Ectodermal cell (in vitro differentiated cells): Measurements from ENCODE around the gene ZNF750.

ENCODE experiments used
- H3K27ac ChIP-seq: 2 replicates; pipeline ENCODE4 v1.7.0; 2013; ENCODE audit warnings: mild to moderate bottlenecking, low read depth, low read length; ENCODE audit not compliant: insufficient read depth, poor library complexity, severe bottlenecking
- H3K27me3 ChIP-seq: 2 replicates; pipeline ENCODE4 v1.7.0; 2013; ENCODE audit warnings: mild to moderate bottlenecking, low read length; ENCODE audit not compliant: insufficient read depth, control insufficient read depth, poor library complexity, severe bottlenecking
- H3K36me3 ChIP-seq: one replicate; pipeline ENCODE4 v1.7.0; 2013; ENCODE audit warnings: low read length; ENCODE audit not compliant: control insufficient read depth, insufficient read depth
- H3K4me1 ChIP-seq: one replicate; pipeline ENCODE4 v1.7.0; 2013; ENCODE audit warnings: low read length; ENCODE audit not compliant: control insufficient read depth, insufficient read depth
- H3K4me3 ChIP-seq: 2 replicates; pipeline ENCODE4 v1.7.0; 2013; ENCODE audit warnings: low read depth, low read length, control low read depth; ENCODE audit not compliant: insufficient read depth
- H3K9me3 ChIP-seq: 2 replicates; pipeline ENCODE4 v1.7.0; 2013; ENCODE audit warnings: mild to moderate bottlenecking, low read length, moderate library complexity; ENCODE audit not compliant: control insufficient read depth
- WGBS, 2 experiments: methylation state at CpG; one replicate each; pipeline ENCODE4 v1.1.7; 2013; ENCODE audit warnings: missing lambda C conversion rate in 2 of 2; 5-methylcytosine and 5-hydroxymethylcytosine counted together

Gene ZNF750

DNA sequence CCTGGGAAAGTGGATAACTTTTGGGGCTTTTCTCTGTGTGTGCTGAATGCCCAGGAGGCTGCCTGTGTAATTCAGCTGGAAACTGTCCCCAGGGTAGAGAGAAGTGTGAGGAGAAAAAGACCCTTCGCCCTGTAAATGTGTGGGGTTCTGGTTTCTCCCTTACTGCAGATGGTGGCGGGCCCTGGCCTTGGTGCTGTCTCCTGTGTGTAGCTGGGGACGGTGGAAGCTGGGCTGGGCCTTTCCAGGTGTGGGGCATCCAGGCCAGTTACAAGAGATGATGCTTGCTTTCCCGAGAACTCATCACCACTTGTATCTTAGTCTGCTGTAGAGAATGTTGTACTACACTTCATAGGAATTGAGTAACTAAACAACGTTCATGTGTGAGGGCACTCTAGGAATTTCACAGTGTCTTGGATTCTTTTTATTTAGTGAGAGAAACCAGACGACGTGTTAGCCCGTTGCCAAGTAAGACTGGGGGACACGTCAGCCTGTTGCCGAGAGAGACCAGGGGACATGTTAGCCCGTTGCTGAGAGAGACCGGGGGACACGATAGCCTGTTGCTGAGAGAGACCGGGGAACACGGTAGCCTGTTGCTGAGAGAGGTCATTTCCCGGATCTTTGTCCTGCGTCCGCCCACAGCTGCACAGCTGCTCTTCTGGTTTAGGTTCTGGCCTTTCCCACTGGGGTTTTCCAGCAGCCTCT, 44.9 kb downstream of the ZNF750 start:
- 96% methylated on average over 18 of the region's 18 CpGs for WGBS, 2 experiments
- Histone ChIP-seq H3K27ac (peak overlapping the region; percentile 23), H3K36me3 (peaks cover 7% of the 10 kb centered on the region)

DNA sequence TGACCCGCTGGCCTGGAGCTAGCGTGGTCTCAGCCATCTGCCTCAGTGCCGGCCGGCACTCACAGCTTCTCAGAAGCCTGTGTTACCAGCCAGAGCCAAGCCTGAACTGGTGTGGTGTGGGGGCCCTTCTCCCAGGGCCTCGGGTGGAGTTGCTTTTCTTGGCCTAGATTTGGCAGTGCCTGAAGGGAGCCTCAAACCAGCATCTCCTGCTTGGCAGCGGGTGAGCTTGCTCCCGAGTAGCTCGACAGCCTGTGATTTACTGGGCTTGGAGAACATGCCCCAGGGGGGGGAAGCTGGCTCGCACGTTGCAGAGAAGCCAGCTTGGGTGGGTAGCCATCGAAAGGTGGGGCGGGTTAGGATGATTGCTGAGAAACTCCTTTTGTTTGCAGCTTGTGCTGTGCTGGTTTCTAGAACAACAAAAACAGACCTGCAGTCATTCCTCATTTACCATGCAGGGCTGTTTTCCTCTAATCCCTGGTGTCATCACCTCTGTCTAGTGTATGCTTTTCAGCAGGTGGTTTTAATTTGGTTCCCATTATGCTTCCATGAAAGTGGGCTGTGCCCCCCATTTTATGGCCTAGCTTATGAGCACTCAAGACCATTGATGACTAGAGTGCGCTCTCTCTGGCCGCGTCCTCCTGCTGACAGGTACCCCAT, 45.7 kb downstream of the ZNF750 start:
- Histone ChIP-seq H3K36me3 (peaks cover 7% of the 10 kb centered on the region), H3K27me3 (no peaks in the 10 kb centered on the region), H3K4me1 (no peaks in the 10 kb centered on the region), H3K4me3 (no peak overlapping the region), H3K9me3 (no peaks in the 10 kb centered on the region), H3K27ac (no peak overlapping the region)
- WGBS, 2 experiments: 90 to 92% methylated on average over 15 of the region's 15 CpGs

More for the DNA sequence above, 44.9 kb downstream of the ZNF750 start:
- no peaks in the 10 kb centered on the region for H3K9me3 ChIP-seq
- no peaks in the 10 kb centered on the region for H3K27me3 ChIP-seq
- H3K4me3 ChIP-seq: no peak overlapping the region
- H3K4me1 ChIP-seq: no peaks in the 10 kb centered on the region

DNA sequence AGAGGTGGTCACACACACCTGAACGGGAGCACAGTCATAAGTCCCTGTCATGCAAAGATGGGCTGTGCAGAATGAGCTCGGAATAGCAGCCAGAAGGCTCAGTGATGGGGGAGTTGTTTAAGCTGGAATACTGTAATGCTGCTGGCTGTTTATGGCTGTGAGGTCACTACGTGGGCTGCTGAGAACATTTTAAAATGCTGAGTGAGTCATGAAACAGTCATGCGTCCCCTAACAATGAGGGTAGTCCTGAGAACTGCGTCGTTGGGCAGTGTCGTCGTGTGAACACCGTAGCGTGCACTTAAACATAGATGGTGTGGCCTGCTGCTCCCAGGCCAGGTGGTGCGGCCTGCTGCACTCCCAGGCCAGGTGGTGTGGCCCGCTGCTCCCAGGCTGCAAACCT, 48.3 kb downstream of the ZNF750 start:
- Histone ChIP-seq H3K36me3 (no peaks in the 10 kb centered on the region), H3K4me1 (no peaks in the 10 kb centered on the region), H3K27me3 (no peaks in the 10 kb centered on the region), H3K27ac (no peak overlapping the region), H3K9me3 (no peaks in the 10 kb centered on the region), H3K4me3 (no peak overlapping the region)
- WGBS, 2 experiments: 96% methylated on average over 12 of the region's 12 CpGs

DNA sequence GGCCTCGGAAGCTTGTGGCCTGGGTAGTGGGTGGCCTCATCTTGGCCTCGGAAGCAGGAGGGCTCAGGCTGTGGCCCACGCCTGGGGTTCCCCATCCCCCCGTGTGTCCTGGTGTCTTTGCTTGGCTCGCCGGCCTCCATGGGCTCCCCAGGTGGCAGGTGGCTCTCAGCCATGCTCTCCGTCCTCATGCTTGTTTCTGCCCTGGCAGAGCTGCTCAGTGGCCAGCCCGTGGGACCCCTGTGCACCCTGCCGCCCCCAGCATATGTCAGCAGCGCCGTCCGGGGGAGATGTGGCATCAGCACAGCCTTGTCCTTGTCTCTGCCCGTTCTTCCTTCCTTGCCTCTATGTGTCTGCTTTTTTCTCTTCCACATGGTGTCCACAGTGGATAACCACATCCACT, 49.4 kb downstream of the ZNF750 start:
- 94 to 96% methylated on average over 13 of the region's 13 CpGs for WGBS, 2 experiments
- no peaks in the 10 kb centered on the region for H3K36me3 ChIP-seq

DNA sequence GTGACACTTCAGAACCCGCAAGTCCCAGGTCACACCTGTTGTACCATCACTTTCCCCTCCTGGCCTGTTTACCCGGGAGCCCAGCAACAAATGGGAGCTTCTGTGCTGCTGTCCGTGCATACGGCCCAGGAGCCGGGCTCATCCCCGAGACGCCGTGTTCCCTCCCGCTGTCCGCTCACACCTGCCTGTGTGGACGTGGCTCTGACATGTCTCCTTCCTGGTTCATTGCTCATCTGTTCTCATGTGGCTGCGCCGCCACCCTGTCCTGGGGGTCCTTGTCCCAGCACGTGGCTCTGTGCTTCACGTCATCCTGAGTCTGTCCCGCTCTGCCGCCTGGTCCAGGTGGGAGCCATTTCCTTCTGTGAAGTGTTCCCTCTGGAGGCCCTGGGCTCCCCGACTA, 50.0 kb downstream of the ZNF750 start:
- no peaks in the 10 kb centered on the region for H3K9me3 ChIP-seq
- H3K4me1 ChIP-seq: no peaks in the 10 kb centered on the region
- WGBS, 2 experiments: 96% methylated on average over 18 of the region's 18 CpGs
- no peak overlapping the region for H3K4me3 ChIP-seq
- no peak overlapping the region for H3K27ac ChIP-seq
- H3K27me3 ChIP-seq: no peaks in the 10 kb centered on the region
- no peaks in the 10 kb centered on the region for H3K36me3 ChIP-seq

More for the DNA sequence above, 49.4 kb downstream of the ZNF750 start:
- Histone ChIP-seq H3K27ac (no peak overlapping the region), H3K9me3 (no peaks in the 10 kb centered on the region), H3K4me3 (no peak overlapping the region), H3K27me3 (no peaks in the 10 kb centered on the region), H3K4me1 (no peaks in the 10 kb centered on the region)

DNA sequence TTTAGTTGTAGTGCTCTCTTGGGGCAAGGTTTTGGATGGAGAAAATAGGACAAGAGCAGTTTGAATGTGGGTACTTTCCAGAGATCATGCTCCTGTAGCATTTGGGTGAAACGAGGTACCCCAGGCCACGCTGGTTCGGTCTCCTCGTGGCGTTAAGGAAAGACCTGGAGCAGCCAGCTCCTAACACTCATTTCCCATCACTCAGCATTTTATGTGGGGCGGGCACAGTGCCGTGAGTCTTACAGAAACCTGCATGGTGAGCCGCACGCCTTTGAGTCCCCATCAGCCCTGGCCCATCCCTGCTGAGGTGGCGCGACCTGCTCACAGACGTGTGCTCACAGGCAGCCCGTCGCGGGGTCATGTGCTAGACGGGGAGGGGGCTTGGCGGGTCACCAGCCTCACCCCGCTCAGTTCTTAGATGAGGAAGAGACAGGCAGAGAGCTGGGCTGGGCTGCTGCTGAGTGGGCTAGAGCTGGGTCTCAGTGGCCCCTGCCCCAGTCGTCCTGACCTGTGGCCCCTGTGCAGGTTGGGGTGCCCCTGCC, 50.7 kb downstream of the ZNF750 start:
- Histone ChIP-seq H3K36me3 (peaks cover 6% of the 10 kb centered on the region), H3K27ac (no peak overlapping the region)
- WGBS, 2 experiments: 95 to 97% methylated on average over 19 of the region's 19 CpGs

DNA sequence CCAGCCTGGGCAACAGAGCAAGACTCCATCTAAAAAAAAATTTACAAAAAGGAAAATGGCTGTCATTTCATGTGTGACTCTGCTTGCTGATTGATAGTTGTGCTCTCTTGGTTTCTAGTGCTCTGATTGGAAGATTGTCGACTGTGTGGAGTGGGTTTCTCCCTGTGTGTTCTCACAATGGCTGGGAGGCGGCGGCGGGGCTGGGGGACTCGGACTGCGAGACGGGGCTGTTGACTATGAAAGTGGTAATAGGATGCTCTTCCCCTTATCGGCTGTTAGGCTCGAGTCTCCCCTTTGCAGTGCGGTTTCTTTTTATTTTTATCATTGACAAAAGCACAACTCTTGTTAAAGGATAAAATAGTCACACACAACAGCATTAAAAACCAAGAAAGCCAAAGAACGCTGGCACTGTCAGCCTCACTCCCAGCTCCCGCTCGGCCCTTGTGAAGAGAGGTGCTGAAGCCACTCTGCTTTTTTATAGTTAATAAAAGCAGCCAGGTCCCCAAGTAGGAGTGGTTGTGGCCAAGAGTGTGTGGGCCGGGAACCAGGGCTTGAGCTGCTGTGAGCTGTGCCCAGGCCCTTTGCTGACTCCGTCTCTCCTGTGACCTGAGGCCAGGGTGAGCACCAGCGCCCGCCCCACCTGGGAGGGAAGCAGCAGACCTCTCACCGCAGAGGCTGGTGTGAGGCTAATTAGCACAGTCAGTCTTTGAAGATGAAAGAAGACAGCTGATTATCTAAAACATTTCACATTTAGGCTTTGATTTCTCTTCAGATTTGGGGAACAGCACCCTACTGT, 51.4 kb downstream of the ZNF750 start:
- H3K27me3 ChIP-seq: no peaks in the 10 kb centered on the region
- no peak overlapping the region for H3K27ac ChIP-seq
- no peaks in the 10 kb centered on the region for H3K4me1 ChIP-seq
- WGBS, 2 experiments: 91 to 93% methylated on average over 18 of the region's 18 CpGs
- H3K4me3 ChIP-seq: no peak overlapping the region
- H3K36me3 ChIP-seq: peaks cover 10% of the 10 kb centered on the region
- no peaks in the 10 kb centered on the region for H3K9me3 ChIP-seq

More for the DNA sequence above, 50.7 kb downstream of the ZNF750 start:
- H3K4me1 ChIP-seq: no peaks in the 10 kb centered on the region
- H3K27me3 ChIP-seq: no peaks in the 10 kb centered on the region
- no peaks in the 10 kb centered on the region for H3K9me3 ChIP-seq
- H3K4me3 ChIP-seq: no peak overlapping the region

DNA sequence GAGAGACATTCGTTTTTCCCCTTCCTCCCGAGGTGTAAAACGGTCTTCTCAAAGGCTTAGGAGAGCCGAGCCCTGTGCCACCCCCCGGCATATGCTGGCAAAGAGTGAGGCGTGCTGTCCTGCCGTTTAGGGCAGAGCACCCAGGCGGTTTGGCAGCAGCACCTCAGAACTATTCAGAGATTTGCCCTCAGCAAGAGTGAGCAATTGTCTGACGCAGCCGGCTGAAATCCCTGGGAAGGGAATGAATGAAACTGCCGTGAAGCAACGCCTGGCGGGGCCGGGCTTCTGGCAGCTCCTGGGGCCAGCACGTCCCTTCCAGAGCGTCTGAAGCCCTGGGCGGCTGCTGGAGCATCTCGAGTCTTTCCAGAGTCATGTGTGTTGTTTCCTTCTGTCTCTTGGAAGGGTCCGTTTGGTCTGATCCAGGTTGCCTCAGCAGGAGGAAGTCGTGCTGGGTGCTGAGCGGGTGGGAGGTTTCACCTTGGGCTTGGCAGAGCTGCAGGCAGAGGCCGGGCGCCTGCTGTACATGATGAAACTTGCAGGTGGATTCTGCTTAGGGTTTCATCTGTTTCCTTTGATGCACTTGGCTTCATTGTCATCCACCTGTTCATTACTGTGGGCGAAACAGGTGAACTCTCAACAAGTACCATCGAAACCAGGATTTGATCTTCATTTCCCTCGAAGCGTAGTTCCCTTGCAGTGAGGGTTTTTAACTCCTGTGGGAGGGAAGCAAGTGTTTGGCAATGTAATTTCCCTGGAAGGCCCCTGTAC, 52.6 kb downstream of the ZNF750 start:
- Histone ChIP-seq H3K4me3 (no peak overlapping the region), H3K9me3 (no peaks in the 10 kb centered on the region), H3K27me3 (no peaks in the 10 kb centered on the region), H3K27ac (no peak overlapping the region), H3K36me3 (peaks cover 18% of the 10 kb centered on the region), H3K4me1 (no peaks in the 10 kb centered on the region)
- 95% methylated on average over 27 of the region's 27 CpGs for WGBS, 2 experiments

DNA sequence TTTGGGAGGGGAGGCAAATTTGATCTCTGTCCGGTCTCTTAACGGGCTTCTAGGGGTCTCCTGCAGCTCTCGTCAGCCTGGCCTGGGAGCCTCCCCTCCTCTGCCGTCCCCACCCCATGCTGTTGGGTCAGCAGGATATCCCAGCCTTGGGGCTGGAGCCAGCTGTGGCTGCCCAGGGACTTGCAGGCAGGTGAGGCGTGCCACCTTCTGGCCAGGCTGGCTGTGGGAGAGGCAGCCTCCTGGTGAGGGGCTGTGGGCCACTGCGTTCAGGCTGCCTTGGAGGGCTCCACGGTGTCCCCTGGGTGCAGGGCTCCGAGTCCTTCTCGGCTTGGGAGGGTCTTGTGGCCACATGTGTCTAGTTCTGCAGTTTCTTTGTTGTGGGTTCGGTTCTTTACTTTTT, 53.4 kb downstream of the ZNF750 start:
- 93 to 94% methylated on average over 10 of the region's 10 CpGs for WGBS, 2 experiments

More for the DNA sequence above, 53.4 kb downstream of the ZNF750 start:
- Histone ChIP-seq H3K9me3 (no peaks in the 10 kb centered on the region), H3K4me3 (no peak overlapping the region), H3K27ac (no peak overlapping the region), H3K27me3 (no peaks in the 10 kb centered on the region), H3K36me3 (peaks cover 23% of the 10 kb centered on the region), H3K4me1 (no peaks in the 10 kb centered on the region)
